VCaP (cell line): Measurements from ENCODE around the gene ROCK2.

Source experiments
- H3K27ac ChIP-seq: fragments of 450-650 bp; 2 replicates; pipeline ENCODE4 v1.5.1; 2017
- TF ChIP-seq, protein P1 (sequence below): fragments of 450-650 bp; conservative IDR thresholded peaks from 2 replicates; pipeline ENCODE4 v1.5.1; 2017; ENCODE audit warnings: mild to moderate bottlenecking, moderate library complexity

The ROCK2 gene

DNA sequence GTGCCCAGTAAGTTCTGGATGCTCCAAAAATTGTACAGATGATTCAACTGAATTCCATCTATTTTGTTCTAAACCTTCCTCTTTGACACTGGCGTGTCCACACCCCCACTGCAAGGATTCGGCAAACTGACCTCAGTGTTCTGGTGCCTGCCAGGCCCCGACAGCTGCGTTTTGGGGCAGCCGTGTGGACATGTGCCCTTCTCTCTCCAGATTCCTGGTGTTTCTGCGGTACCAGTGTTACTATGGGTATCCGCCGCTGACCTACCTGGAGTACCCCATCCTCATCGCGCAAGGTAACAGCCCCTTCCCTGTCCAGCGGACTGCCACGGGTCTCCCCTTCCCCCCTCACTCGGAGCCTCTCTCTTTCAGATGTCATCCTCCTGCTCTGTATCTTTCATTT, 184.2 kb downstream of the ROCK2 start:
- TF ChIP-seq, protein P1, sequence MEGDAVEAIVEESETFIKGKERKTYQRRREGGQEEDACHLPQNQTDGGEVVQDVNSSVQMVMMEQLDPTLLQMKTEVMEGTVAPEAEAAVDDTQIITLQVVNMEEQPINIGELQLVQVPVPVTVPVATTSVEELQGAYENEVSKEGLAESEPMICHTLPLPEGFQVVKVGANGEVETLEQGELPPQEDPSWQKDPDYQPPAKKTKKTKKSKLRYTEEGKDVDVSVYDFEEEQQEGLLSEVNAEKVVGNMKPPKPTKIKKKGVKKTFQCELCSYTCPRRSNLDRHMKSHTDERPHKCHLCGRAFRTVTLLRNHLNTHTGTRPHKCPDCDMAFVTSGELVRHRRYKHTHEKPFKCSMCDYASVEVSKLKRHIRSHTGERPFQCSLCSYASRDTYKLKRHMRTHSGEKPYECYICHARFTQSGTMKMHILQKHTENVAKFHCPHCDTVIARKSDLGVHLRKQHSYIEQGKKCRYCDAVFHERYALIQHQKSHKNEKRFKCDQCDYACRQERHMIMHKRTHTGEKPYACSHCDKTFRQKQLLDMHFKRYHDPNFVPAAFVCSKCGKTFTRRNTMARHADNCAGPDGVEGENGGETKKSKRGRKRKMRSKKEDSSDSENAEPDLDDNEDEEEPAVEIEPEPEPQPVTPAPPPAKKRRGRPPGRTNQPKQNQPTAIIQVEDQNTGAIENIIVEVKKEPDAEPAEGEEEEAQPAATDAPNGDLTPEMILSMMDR: no peak
- H3K27ac ChIP-seq: no peak overlapping the region

DNA sequence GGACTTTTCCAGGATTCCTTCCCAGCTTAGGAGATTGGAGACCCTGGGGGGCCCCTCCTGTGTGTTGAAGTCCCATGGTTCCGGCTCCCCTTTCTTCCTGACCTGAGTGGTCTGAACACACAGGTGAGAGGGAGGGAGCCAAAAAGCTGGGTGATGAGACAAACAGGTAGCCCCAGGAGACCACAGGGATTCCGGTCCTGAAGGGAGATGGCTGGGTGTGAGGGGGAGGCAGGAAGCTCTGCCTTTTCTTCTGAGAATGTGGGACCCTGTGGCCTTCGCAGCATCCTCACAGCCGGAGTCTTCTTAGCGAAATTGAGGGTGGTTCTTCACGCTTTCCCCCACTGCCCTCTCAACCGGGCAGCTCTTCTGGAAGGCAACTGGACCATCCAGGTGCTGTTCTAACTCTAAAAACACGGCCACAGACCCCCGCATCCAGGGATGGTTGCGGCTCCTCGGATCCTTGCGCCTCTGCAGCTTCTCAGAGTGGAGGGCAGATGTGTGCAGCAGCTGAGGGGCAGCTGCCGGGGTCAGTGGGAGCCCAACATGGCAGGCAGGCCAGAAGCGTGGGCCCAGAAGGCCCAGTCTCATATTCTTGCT, 184.8 kb downstream of the ROCK2 start:
- TF ChIP-seq, protein P1: no peak

DNA sequence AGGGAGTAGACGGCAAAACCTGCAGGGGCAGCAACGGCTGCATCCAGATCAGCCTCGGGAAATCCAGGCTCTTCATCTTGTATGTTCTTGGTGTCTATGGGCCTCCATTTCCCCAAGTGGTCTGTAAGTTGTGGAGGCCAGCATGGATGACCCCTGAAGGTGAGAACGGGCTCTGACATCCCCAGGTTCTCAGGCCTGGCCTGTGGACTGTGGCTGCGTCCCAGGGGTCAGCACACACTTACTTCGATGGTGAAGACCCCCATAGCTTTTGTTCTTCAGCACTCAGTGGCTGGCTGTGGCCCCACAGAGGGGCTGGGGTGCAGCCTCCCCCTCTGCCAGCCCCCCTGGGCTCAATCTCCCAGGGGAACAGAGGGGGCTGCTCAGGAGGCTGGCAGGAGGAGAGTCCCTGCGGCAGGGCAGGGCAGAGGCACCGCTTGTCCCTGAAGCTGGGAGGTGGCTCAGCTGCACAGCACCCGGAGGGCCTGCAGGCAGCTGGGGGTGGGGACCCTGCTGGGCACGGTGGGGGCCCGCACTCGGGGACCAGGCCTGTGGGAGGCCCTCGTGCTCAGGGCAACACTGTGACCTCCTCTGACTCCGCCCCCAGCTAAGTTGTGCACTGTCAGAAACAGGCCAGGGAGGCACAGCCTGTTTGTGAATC, 185.4 kb downstream of the ROCK2 start:
- TF ChIP-seq, protein P1: no peak
- H3K27ac ChIP-seq: no peak overlapping the region

More for the DNA sequence above, 184.8 kb downstream of the ROCK2 start:
- no peak overlapping the region for H3K27ac ChIP-seq

DNA sequence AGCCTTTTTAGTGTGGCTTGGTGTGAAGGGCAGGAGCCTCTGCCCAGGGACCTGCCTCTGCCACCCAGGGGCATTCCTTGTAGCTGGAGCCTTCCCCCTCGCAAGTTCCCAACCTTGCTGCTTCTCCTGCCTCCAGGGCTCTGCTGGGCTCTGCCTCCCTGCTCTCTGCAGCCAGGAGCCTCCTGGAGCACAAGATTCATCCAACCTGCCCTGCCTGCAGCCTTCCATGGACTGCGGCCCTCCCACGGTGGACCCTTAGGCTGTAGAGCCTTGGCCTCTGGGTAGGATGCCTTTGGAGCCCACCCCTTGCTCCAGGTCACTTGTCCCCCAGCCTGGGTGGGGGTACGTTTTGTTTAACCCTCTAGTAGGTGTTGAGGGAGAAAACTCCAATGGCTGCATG, 186.7 kb downstream of the ROCK2 start:
- TF ChIP-seq, protein P1: no peak
- no peak overlapping the region for H3K27ac ChIP-seq

DNA sequence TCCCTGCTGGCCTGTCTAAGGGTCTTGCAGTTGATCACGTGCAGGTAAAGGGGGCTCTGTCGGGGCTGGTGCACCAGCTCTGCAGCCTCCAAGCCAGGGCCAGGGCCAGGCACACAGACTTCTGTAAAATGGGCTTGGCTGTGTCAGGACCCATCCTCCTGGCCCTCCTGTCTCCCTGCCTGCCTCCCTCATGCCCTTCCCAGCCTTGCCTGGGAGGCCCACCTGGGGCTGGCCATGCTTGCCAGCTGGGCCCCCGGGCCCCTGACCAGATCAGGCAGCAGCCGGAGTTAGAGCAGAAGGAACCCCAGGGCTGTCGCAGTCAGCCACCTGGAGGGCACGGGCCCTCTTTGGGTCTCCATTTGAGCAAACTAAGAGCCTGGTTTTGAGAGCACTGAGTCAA, 187.1 kb downstream of the ROCK2 start:
- no peak overlapping the region for H3K27ac ChIP-seq

DNA sequence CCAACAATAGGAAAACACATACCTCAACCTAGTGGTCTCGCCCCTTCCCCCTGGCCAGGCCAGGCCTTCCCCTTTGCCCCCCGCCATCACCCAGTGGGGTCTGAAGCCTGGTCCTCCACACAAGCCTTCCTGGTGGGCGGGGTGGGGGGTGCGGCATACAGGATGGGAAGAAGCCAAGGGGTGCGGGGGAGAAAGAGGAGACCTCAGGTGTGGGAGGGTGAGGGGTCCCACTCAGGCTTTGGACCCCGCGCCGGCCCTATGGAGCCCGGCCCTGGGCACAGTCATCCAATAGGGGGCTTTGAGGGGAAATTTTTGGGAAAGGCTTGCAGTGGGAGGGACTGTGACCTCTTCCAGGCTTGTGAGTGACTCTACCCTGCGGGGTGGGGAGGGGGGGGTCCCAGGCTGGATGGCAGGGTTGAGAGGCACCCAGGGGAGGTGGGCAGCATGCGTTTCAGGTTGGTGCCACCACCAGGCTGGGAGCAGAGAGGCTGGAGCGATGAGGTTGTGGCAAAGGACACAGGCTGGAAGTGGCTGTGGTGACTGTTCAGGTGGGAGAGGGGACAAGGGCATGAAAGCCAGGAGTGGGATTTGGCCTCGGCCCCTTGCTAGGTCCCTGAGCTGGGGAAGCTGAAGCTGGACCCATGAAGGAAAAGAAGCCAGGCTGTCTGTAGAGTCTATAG, 187.9 kb downstream of the ROCK2 start:
- TF ChIP-seq, protein P1: no peak
- no peak overlapping the region for H3K27ac ChIP-seq

More for the DNA sequence above, 187.1 kb downstream of the ROCK2 start:
- TF ChIP-seq, protein P1: no peak

DNA sequence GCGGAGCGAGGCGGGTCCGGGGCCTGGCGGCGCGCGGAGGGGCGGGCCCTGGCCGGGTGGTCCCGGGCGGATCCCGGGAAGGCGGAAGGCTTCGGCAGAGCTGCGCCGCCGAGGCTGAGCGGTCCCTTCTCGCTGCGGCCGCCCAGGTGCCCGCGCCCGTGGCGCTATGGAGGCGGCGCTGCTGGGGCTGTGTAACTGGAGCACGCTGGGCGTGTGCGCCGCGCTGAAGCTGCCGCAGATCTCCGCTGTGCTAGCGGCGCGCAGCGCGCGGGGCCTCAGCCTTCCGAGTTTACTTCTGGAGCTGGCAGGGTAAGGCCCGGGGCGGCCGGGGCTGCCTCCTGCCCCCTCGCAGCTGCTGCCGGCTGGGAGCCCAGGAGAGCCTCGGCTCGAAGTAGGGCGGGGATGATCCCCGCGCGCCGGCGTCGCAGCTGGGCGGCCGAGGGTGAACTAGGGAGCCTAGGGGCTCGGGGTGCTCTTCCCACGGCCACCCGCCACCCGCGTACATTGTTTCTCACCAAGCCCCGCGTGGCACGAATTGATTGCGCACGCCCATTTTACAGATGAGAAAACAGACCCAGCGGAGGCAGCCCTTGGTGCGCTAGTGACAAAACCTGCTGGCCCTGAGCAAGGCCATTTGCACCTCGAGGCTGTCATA, 188.9 kb downstream of the ROCK2 start, which contains the start of gene SLC66A3:
Gene SLC66A3, plus strand, starts transcription at position 87 of the 655 bp plus-strand sequence. Its CDS starts 80 bp downstream, at position 167.
- TF ChIP-seq, protein P1: no peak; the same call in 1 of the 2 replicates
- H3K27ac ChIP-seq: peak within 1 kb of the TSS; percentile 69
